Activated naive CD4-positive, alpha-beta T cell treated with anti-CD3 and anti-CD28 coated beads, Interleukin-2, amount 10 ng/mL, durations not matched to agents 7 days and 5 days (primary cell): ENCODE measurements around the gene PRDM1.

Experiments used
- CTCF ChIA-PET: fragments of 350-600 bp; sonication (Branson Sonifier 250); formaldehyde crosslinking; loops from one replicate; lab custom pipeline; 2021; ENCODE audit warnings: antibody characterized with exemption; lab: Charles Lee
- DNase-seq: peaks from one replicate; pipeline ENCODE4 v3.0.0-alpha.2; 2020
- H3K27ac Mint-ChIP-seq: one replicate; pipeline ENCODE4 v1.8.0; 2021; ENCODE audit warnings: mild to moderate bottlenecking, moderate library complexity, mixed read lengths
- H3K27me3 Mint-ChIP-seq: one replicate; pipeline ENCODE4 v1.8.0; 2021; ENCODE audit warnings: mild to moderate bottlenecking, mixed read lengths
- H3K36me3 Mint-ChIP-seq: one replicate; pipeline ENCODE4 v1.8.0; 2021; ENCODE audit warnings: mixed read lengths
- H3K4me1 Mint-ChIP-seq: one replicate; pipeline ENCODE4 v1.8.0; 2021; ENCODE audit warnings: mixed read lengths
- H3K4me3 Mint-ChIP-seq: one replicate; pipeline ENCODE4 v1.8.0; 2021; ENCODE audit warnings: mild to moderate bottlenecking, moderate library complexity, mixed read lengths
- H3K9me3 Mint-ChIP-seq: one replicate; pipeline ENCODE4 v1.8.0; 2021; ENCODE audit warnings: mixed read lengths

Gene PRDM1

DNA sequence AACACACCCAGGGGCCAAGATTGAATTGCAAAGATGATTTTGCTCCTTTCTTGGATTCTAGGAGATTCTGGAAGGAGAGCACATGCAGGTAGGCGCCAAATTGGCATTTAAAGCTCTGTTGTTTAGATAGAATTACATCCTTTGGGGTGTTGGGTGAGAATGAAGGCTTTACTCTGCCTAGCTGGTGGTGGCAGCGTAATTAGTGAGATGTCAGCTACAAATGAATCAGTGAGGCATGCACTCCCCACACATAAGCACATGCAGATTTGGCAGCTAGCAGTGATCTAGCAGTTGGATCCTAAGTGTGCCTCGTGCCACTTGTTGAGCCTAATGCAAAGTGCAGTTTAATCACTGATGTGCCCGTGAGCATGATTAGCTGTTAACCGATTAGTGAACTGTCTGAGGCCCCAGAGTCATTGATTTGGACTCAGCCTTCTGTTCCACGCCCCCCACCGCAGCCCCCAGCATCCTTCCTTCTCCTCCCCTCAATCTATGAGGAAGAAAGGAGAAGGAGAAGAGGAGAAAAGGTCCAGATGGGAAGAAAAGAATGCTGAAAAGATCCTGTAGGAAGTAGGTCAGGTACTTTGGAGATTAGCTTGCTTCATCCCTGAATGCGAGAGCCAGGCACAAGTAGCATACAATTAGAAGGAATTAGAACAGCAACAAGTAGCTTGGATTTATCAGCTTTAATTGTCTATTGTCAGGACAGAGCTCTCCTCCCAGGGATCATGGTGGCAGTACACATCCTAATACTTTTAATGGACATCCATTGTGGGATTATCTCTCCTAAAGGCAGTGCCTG lies 6.0 kb upstream of the PRDM1 start:
- Mint-ChIP-seq H3K27me3 (peaks cover 26% of the 10 kb centered on the region), H3K4me3 (no peak overlapping the region), H3K4me1 (peaks cover 41% of the 10 kb centered on the region), H3K36me3 (peaks cover 6% of the 10 kb centered on the region), H3K9me3 (no peaks in the 10 kb centered on the region), H3K27ac (no peak overlapping the region)
- CTCF ChIA-PET = no interaction called here
- no peak for DNase-seq

DNA sequence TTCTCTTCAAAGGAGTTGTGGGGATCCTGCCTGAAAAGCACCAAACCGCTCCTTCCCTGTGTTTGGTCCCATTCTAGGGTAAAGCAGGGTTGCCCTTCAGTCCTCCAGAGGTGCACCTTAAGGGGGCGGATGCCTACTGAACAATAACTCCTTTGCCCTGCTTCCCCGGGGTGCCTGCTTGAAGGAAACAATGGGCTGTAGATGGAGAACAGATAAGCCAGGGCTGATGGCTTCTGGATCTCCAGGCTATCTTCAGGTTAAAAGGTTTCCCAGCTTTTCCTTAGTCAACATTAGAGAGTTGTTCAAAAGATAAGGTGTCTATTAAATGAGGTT lies 5.4 kb upstream of the PRDM1 start:
- CTCF ChIA-PET = no interaction called here
- H3K36me3 Mint-ChIP-seq = peaks cover 6% of the 10 kb centered on the region
- peaks cover 46% of the 10 kb centered on the region for H3K4me1 Mint-ChIP-seq
- no peak for DNase-seq
- H3K27me3 Mint-ChIP-seq = peaks cover 26% of the 10 kb centered on the region
- H3K9me3 Mint-ChIP-seq = no peaks in the 10 kb centered on the region
- no peak overlapping the region for H3K27ac Mint-ChIP-seq
- H3K4me3 Mint-ChIP-seq = no peak overlapping the region

DNA sequence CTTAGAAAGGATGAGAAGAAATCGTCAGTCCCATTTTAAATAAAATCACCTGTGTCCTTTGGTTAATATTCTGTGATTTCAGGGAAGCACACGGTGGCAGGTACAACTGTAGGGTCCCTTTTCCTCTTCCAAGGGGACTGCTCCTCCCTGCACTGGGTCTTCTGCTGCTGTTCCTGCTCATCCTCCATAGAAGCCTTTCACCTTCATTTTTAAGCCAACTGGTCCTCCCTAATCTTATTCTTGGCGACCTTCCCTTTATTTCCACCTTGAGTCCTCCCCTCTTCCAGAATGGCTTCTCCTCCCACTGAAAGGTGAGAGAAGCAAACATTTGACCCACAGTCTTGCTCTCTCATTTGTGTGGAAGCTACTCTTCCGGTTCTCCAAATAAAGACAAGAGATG lies 4.4 kb upstream of the PRDM1 start:
- H3K27me3 Mint-ChIP-seq = peaks cover 31% of the 10 kb centered on the region
- H3K4me1 Mint-ChIP-seq = peaks cover 53% of the 10 kb centered on the region
- H3K4me3 Mint-ChIP-seq = no peak overlapping the region
- DNase-seq = no peak
- CTCF ChIA-PET = no interaction called here
- no peak overlapping the region for H3K27ac Mint-ChIP-seq
- no peaks in the 10 kb centered on the region for H3K9me3 Mint-ChIP-seq
- peaks cover 6% of the 10 kb centered on the region for H3K36me3 Mint-ChIP-seq

- Mint-ChIP-seq H3K27me3 (peaks cover 32% of the 10 kb centered on the region), H3K9me3 (no peaks in the 10 kb centered on the region), H3K4me3 (peak overlapping the region; percentile 50), H3K4me1 (peaks cover 63% of the 10 kb centered on the region), H3K27ac (peak overlapping the region; percentile 85), H3K36me3 (peaks cover 12% of the 10 kb centered on the region)
- CTCF ChIA-PET = no interaction called here
- DNase-seq = peak; percentile 23
Observed at GRCh38 chr6:106082735-106083398, 3.3 kb upstream of the PRDM1 start.

- Mint-ChIP-seq H3K9me3 (no peaks in the 10 kb centered on the region), H3K27ac (peak overlapping the region; percentile 68), H3K4me1 (peaks cover 69% of the 10 kb centered on the region), H3K36me3 (peaks cover 19% of the 10 kb centered on the region), H3K27me3 (peaks cover 35% of the 10 kb centered on the region), H3K4me3 (no peak overlapping the region)
- CTCF ChIA-PET = interaction anchor here (1.4 kb wide), 1 partner anchor 8 kb away, joined by 4 read pairs; no protein-coding TSS in a partner anchor
- no peak for DNase-seq
Observed at GRCh38 chr6:106083618-106084017, 2.5 kb upstream of the PRDM1 start.

- CTCF ChIA-PET = interaction anchor here (1.4 kb wide), 1 partner anchor 9 kb away, joined by 4 read pairs; no protein-coding TSS in a partner anchor
- Mint-ChIP-seq H3K4me3 (no peak overlapping the region), H3K9me3 (no peaks in the 10 kb centered on the region), H3K4me1 (peaks cover 77% of the 10 kb centered on the region), H3K36me3 (peaks cover 26% of the 10 kb centered on the region), H3K27ac (peak overlapping the region; percentile 62), H3K27me3 (peaks cover 40% of the 10 kb centered on the region)
- DNase-seq = no peak
Observed at GRCh38 chr6:106084106-106084988, 1.8 kb upstream of the PRDM1 start.

- no peak for DNase-seq
- H3K4me3 Mint-ChIP-seq = peak overlapping the region; percentile 84
- H3K27ac Mint-ChIP-seq = peak overlapping the region; percentile 81
- H3K4me1 Mint-ChIP-seq = peaks cover 85% of the 10 kb centered on the region
- peaks cover 33% of the 10 kb centered on the region for H3K36me3 Mint-ChIP-seq
- CTCF ChIA-PET = interaction anchor here (0.7 to 2.8 kb wide), 6 partner anchors 13 to 654 kb away, joined by 3 to 11 read pairs (median 4); no protein-coding TSS in a partner anchor
- H3K27me3 Mint-ChIP-seq = peaks cover 39% of the 10 kb centered on the region
- H3K9me3 Mint-ChIP-seq = no peaks in the 10 kb centered on the region
Observed at GRCh38 chr6:106084989-106085691, 996 bp upstream of the PRDM1 start.

DNA sequence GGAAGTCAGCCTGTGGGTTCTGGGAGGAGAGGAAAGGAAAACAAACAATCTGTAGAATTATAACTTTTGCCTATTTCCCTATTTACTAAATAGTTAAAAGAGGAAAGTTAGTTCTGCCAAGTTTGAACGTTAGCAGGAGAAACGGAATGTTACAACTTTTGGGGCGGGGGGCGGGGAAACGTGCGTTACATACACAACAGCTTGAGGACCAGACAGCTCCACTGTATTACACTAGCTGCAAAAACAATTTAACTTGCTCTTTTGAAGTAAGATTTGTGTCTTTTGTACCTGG lies 498 bp upstream of the PRDM1 start:
- peak overlapping the region; percentile 84 for H3K4me3 Mint-ChIP-seq
- H3K27ac Mint-ChIP-seq = peak overlapping the region; percentile 81
- peaks cover 35% of the 10 kb centered on the region for H3K27me3 Mint-ChIP-seq
- DNase-seq = no peak
- peaks cover 90% of the 10 kb centered on the region for H3K4me1 Mint-ChIP-seq
- CTCF ChIA-PET = interaction anchor here (0.7 to 2.8 kb wide), 9 partner anchors 11 to 654 kb away, joined by 3 to 11 read pairs (median 5); no protein-coding TSS in a partner anchor
- H3K9me3 Mint-ChIP-seq = no peaks in the 10 kb centered on the region
- peaks cover 38% of the 10 kb centered on the region for H3K36me3 Mint-ChIP-seq

- Mint-ChIP-seq H3K4me3 (peak overlapping the region; percentile 84), H3K4me1 (peaks cover 91% of the 10 kb centered on the region), H3K27ac (no peak overlapping the region), H3K36me3 (peaks cover 45% of the 10 kb centered on the region), H3K9me3 (no peaks in the 10 kb centered on the region), H3K27me3 (peaks cover 25% of the 10 kb centered on the region)
- CTCF ChIA-PET = interaction anchor here (0.8 to 2.8 kb wide), 13 partner anchors 10 to 652 kb away, joined by 3 to 11 read pairs (median 3); no protein-coding TSS in a partner anchor
- DNase-seq = no peak
Observed at GRCh38 chr6:106086814-106087175, 659 bp downstream of the PRDM1 start.

DNA sequence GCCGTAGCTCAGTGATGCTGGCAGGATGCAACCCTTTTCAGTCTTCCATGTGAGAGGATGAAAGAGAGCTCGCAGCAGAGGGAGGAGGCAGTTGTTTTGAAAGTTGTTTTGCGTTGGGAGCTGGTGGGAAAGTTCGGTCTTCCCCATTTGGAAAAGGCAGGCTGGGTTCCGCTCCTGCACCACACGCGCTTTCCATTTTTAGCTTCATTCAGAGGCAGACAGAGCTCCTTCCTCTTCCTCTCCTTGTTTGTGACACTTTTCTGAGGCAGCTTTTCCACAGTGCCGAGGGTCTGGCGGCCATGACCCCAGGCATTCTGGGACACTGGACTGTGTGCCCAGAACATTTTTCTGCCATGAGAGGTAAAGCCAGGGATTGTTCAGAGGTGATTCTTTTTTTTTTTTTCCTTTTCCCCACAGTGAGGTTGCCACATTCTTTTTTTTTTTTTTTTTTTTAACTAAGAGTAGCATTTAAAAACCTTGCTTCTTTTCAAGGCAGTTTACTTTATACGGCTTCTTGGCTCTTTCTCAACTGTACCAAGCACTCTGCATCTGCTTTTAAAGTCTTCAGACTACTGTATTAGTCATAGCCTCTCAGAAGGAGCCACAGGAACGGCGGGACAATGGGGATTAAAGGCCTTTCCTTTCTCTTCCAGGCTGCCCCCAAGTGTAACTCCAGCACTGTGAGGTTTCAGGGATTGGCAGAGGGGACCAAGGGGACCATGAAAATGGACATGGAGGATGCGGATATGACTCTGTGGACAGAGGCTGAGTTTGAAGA lies 1.6 kb downstream of the PRDM1 start:
- peak overlapping the region; percentile 53 for H3K27ac Mint-ChIP-seq
- H3K4me3 Mint-ChIP-seq = peak overlapping the region; percentile 84
- peaks cover 93% of the 10 kb centered on the region for H3K4me1 Mint-ChIP-seq
- peaks cover 29% of the 10 kb centered on the region for H3K27me3 Mint-ChIP-seq
- CTCF ChIA-PET = interaction anchor here (0.7 to 2.8 kb wide), 8 partner anchors 10 to 656 kb away, joined by 3 to 11 read pairs (median 3); no protein-coding TSS in a partner anchor
- DNase-seq = no peak
- peaks cover 51% of the 10 kb centered on the region for H3K36me3 Mint-ChIP-seq
- no peaks in the 10 kb centered on the region for H3K9me3 Mint-ChIP-seq

DNA sequence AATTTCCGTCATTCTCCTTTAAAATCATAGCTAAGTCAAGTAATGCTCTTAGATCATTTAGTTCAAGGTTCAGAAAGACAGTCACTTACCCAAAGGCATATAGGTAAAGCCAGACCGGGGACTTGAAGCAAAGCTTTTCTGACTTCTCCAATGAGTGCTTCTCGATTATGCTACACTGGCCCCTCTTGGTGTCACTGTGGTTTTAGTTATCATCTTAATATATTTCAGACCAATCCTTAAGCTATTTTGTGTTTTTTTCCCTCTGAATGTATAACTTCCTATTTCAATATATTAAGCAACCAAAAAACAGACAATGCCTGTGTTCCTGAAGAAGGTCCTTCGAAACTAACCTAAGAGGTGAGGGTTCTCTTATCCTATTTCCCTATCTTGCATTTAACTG lies 3.9 kb downstream of the PRDM1 start:
- Mint-ChIP-seq H3K27me3 (peaks cover 29% of the 10 kb centered on the region), H3K9me3 (no peaks in the 10 kb centered on the region), H3K4me3 (peak overlapping the region; percentile 61), H3K36me3 (peaks cover 66% of the 10 kb centered on the region), H3K27ac (no peak overlapping the region), H3K4me1 (peaks cover 91% of the 10 kb centered on the region)
- CTCF ChIA-PET = interaction anchor here (0.8 to 2.4 kb wide), 8 partner anchors 66 to 658 kb away, joined by 3 to 35 read pairs (median 3); no protein-coding TSS in a partner anchor
- DNase-seq = no peak

DNA sequence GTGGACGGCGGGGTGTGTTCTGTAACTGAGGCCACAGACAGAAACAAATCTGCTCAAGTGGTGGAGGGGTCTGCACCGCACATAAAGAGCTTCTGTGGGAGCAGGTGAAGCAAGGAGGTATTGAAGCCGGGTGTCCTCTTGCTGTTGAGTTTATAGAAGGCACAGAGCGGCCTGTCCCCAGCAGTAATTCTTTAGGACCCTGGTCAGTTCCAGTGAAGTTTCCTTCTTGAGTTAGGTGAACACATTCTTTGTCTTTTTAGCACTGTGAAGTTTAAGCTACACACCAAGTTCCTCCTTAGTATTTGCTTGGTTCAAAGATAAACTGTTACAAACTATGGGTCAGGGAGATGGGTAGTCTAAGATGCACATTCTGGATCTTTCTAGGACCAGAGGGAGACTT lies 6.1 kb downstream of the PRDM1 start:
- H3K36me3 Mint-ChIP-seq = peaks cover 83% of the 10 kb centered on the region
- no peaks in the 10 kb centered on the region for H3K9me3 Mint-ChIP-seq
- DNase-seq = no peak
- no peak overlapping the region for H3K4me3 Mint-ChIP-seq
- peaks cover 22% of the 10 kb centered on the region for H3K27me3 Mint-ChIP-seq
- peaks cover 92% of the 10 kb centered on the region for H3K4me1 Mint-ChIP-seq
- CTCF ChIA-PET = interaction anchor here (0.7 to 1.9 kb wide), 6 partner anchors 12 to 660 kb away, joined by 3 to 9 read pairs (median 3); no protein-coding TSS in a partner anchor
- H3K27ac Mint-ChIP-seq = no peak overlapping the region
